EL (cell line): ENCODE data around the gene SHROOM3.
A peak's percentile ranks its signal among the peaks of the same experiment; 100 is the strongest.

Experiments used
- DNase-seq: peaks from one replicate; pipeline ENCODE4 v3.0.0-alpha.2; 2016

SHROOM3 gene

GRCh38 chr4:76755756-76756155 lies 320.7 kb downstream of the SHROOM3 start:
- peak; percentile 28 for DNase-seq

DNA sequence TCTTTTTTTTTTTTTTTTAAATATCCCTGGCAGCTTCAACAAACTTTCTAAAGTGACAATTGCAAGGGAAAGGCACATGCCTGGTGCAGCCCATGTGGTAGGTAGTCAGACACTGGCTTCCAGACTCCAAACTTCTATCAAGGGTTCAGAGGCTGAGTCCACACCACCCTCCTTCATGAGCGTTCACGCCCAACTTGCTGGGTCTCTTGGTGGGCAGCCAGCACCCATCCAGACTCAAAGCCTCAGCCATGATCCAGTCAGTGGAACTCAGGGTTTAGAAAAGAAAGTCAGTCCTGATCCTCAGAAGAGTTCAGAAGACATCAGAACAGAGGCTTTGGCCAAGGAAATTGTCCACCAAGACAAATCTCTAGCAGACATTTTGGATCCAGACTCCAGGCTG lies 321.4 kb downstream of the SHROOM3 start:
- DNase-seq, result no peak

DNA sequence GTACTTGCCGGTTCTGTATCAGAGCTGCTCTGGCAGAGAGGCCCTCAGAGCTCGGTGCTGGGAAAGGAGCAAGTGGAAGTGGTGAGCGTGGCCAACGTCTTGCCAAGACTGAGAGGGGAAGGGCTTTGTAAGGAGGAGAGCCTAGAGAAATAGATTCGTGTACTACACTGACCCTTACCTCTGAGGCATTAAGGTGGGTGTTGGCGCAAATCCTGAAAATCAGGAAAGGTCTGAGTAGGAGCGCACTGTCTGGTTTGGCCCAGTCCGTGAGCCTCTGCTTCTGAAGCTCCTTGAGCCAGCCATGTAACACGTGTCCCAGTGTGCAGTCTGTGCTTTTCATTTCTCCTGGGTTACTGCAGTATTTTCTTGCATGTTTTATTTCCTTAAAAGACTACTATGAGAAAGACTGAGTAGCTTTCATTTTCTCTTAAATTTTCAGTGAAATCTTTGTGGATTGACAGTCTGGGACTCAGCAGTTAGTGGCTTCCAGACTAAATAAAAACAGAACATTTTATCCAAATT lies 322.4 kb downstream of the SHROOM3 start:
- no peak for DNase-seq

GRCh38 chr4:76758290-76758882 lies 323.4 kb downstream of the SHROOM3 start:
- DNase-seq, result peak; percentile 84

DNA sequence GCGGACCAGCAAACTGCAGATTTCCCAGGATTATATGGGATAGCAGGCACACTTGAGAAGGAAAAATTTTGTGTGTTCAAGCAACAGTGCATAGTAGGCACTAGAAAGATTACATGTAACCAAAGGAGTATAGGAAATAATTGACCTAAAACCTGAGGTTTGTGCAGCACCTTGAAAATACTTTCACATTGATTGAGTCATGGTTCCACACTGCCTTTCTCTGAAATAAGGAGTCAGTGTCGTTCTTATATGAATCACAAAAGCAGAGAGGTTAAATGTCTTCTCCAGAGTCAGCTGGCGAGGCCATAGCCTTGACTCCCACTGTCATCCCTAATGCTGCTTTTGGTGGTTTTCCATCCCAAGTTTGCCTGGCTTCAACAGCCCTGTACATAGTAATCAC lies 324.0 kb downstream of the SHROOM3 start:
- DNase-seq, result no peak

DNA sequence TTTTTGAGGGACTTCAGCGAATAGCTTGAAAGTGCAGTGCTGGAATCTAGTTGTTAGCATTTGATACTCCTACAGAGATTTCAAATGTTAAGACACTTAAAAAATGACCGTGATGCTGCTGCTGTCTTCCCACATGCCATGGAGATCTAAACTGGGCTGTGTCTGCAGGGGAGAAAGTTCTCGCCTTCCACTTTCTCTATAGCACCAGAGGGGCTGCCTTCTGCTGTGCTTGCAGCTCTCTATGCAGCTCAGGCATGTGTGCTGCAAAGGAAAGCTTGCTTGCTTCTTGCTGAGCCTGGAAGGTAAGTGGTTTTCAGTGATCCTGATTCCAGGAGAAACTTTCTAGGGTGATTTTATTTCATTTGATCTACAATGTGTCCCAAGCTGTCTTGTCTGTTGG lies 325.2 kb downstream of the SHROOM3 start:
- DNase-seq, result no peak

GRCh38 chr4:76762137-76763130 lies 327.4 kb downstream of the SHROOM3 start:
- no peak for DNase-seq

DNA sequence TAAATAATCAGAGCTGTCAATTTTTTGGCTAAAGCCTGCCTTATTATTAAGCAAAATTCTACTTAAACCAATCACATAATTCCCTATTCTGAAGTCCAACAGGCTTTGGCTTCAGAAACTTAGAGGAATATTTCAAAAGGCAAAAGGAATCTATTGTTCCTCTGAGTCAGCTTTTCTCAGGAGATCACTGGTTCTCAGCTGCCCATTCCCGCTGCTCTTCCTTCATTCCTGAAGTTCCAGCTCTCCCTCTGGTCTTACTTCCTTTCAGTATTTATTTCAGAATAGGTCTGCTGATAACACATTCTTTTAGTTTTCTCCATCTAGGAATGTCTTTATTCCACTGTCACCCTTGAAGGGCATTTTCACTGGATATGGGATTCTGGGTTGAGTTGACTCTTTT lies 329.2 kb downstream of the SHROOM3 start:
- peak; percentile 78 for DNase-seq

GRCh38 chr4:76765473-76766183 lies 330.6 kb downstream of the SHROOM3 start:
- no peak for DNase-seq

DNA sequence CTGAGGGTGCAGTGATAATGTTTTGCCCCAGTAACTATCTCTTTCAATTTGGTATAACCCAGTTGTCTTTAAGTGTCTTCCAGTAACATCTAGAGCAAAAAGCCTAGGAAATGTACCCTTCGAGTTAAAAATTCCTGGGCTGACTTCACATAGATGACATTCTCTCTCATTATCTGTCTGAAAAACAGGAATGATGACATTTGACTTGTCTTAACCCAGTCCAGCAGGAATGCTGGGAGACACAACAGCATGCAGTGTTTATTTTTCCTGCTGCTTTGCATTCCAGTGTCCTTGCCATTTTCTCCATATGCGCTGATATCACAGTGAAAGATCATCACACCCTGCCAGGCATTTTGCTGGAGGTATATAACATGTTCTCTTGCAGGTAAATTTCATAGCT lies 333.0 kb downstream of the SHROOM3 start:
- peak; percentile 83 for DNase-seq

GRCh38 chr4:76772498-76773106 lies 337.6 kb downstream of the SHROOM3 start:
- peak; percentile 76 for DNase-seq

- no peak for DNase-seq
Observed at GRCh38 chr4:76773766-76774165, 338.7 kb downstream of the SHROOM3 start.

GRCh38 chr4:76779740-76780459 lies 344.9 kb downstream of the SHROOM3 start:
- peak; percentile 41 for DNase-seq

- no peak for DNase-seq
Observed at GRCh38 chr4:76780781-76781697, 346.0 kb downstream of the SHROOM3 start.

DNA sequence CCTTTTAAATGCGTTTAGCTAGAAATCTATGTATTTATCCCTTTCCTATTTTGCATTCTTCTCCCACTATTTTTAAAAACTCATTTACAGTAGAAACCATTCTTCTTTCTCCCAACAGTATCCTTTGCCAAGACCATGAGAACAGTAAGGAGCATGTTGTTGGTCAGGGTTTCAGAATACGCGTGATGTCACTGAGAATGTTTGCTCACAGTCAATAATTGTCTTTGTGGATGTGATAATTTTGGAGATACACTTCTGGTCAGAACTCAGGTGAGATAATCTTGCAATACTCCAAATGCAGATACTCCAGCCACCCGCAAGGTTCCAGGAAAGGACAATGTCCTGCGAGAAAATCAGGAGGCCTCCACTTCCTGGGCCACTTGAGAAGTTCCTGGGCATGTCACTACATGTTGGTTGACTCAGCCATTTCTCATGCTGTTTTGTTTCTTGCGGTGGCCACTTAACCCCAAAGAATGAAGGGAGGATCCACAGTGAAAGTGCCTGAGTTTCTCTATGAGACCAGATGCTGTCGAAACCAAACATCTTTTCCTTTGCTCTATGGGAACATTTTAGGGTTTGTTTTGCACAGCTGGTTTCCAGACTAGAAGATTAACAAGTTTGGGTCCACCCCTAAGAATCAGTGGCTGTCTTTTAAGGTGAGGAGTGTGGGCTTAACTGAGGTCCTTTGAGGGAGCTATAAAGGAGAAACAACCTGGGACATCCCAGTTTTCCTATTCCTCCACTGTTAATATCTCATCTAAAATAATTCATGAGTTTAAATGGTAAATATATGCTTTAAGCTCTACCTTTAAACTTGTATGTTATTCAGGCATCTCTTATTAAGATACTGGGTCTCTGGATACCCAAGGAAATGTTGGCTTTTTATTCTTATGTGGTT lies 346.9 kb downstream of the SHROOM3 start:
- peak; percentile 97 for DNase-seq

GRCh38 chr4:76782837-76783236 lies 347.8 kb downstream of the SHROOM3 start:
- DNase-seq, result peak; percentile 83

- peak; percentile 48 for DNase-seq
Observed at GRCh38 chr4:76783836-76784235, 348.8 kb downstream of the SHROOM3 start.

DNA sequence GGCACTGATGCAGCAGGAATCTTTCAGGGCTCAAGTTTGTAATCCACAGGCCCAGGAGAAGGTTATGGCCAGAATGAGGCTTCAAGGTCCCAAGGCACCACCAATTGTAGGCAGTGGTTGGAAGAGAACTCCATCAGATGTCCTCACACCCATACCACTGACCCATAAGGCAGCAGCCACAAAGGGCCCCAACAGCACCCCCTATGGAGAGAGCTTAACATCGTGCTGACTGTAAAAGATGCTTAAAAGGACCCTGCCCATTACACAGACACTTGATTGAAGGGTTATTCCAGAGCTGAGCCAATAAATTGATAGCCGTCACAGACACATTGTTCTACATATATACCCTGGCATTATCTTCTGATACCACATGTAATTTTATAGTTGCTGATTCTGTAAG lies 349.2 kb downstream of the SHROOM3 start:
- DNase-seq, result peak; percentile 54

- no peak for DNase-seq
Observed at GRCh38 chr4:76787898-76788297, 352.9 kb downstream of the SHROOM3 start.

DNA sequence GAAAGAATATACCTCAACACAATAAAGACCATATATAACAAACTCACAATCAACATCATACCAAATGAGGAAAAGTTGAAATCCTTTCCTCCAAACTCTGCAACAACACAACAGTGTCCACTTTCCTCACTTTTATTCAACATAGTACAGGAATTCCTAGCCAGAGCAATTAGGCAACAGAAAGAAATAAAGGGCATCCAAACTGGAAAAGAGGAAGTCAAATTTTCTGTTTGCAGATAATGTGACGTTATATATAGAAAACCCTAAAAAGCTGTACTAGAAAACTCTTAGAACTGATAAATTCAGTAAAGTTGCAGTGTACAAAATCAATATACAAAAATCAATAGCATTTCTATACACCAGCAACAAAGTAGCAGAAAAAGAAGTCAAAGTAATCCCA lies 355.3 kb downstream of the SHROOM3 start:
- DNase-seq, result no peak
